WERI-Rb-1 (cell line): ENCODE data around the gene OBP2A.

ENCODE experiments used
- DNase-seq: peaks from one replicate; pipeline ENCODE4 v3.0.0-alpha.2; 2020
- H3K27ac ChIP-seq: fragments of 250-450 bp; sonication (Bioruptor Pico); 2 replicates; pipeline ENCODE4 v1.5.1; 2020; ENCODE audit warnings: mild to moderate bottlenecking, moderate library complexity
- H3K27me3 ChIP-seq: fragments of 250-450 bp; sonication (Bioruptor Pico); 2 replicates; pipeline ENCODE4 v1.5.1; 2021; ENCODE audit warnings: mild to moderate bottlenecking, low read depth, moderate library complexity; ENCODE audit not compliant: insufficient read depth, severe bottlenecking
- H3K36me3 ChIP-seq: fragments of 250-450 bp; sonication (Bioruptor Pico); 2 replicates; pipeline ENCODE4 v1.5.1; 2020; ENCODE audit warnings: mild to moderate bottlenecking, moderate library complexity
- H3K4me3 ChIP-seq: 2 replicates; pipeline ENCODE4 v1.5.1; 2011; ENCODE audit warnings: low read depth, mild to moderate bottlenecking, control low read depth, low read length
- H3K9me3 ChIP-seq: fragments of 250-450 bp; sonication (Bioruptor Pico); 2 replicates; pipeline ENCODE4 v1.5.1; 2021; ENCODE audit warnings: mild to moderate bottlenecking, moderate library complexity; ENCODE audit not compliant: severe bottlenecking
- TF ChIP-seq, protein P1 (sequence below): IDR thresholded peaks from 2 replicates; pipeline ENCODE4 v1.5.1; 2011; ENCODE audit warnings: low read depth, mild to moderate bottlenecking, control low read depth, inconsistent platforms, low read length

Gene OBP2A

DNA sequence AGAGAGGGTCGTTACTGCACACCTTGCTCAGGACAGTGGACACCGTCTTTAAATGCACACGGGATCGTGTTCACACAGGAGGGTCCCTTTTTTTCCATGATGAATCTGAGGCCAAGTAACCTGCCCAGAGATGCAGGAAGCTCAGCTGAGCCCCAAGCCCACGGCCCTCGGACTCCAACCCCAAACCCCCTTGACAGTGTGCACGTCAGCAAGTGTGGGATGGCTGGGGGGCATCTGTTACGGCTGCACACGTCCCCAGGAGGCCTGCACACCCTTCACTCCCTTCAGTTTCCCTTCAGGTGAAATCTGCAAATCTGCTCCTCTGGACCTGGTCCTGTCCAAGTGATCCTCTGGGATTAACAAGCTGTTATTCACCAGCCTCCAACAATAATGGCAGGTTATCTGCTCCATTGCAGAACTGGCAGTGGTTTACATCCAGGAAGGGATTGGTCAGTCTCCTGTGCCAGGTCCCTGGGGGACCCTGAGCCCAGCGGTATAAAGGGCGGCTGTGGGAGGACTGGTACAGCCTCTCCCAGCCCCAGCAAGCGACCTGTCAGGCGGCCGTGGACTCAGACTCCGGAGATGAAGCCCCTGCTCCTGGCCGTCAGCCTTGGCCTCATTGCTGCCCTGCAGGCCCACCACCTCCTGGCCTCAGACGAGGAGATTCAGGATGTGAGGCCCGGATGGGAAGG is 24.9 kb upstream of the OBP2A start, which contains the start of gene LCN1:
Gene LCN1 (plus strand): TSS at position 525 of the 692 bp plus-strand sequence. CDS start 58 bp downstream, at position 583.
- Histone ChIP-seq H3K4me3 (no peak within 1 kb of the TSS), H3K27me3 (no peaks in the 10 kb centered on the region), H3K9me3 (no peaks in the 10 kb centered on the region), H3K36me3 (no peaks in the 10 kb centered on the region), H3K27ac (no peak within 1 kb of the TSS)
- DNase-seq, result no peak
- TF ChIP-seq, protein P1, sequence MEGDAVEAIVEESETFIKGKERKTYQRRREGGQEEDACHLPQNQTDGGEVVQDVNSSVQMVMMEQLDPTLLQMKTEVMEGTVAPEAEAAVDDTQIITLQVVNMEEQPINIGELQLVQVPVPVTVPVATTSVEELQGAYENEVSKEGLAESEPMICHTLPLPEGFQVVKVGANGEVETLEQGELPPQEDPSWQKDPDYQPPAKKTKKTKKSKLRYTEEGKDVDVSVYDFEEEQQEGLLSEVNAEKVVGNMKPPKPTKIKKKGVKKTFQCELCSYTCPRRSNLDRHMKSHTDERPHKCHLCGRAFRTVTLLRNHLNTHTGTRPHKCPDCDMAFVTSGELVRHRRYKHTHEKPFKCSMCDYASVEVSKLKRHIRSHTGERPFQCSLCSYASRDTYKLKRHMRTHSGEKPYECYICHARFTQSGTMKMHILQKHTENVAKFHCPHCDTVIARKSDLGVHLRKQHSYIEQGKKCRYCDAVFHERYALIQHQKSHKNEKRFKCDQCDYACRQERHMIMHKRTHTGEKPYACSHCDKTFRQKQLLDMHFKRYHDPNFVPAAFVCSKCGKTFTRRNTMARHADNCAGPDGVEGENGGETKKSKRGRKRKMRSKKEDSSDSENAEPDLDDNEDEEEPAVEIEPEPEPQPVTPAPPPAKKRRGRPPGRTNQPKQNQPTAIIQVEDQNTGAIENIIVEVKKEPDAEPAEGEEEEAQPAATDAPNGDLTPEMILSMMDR, result no peak

DNA sequence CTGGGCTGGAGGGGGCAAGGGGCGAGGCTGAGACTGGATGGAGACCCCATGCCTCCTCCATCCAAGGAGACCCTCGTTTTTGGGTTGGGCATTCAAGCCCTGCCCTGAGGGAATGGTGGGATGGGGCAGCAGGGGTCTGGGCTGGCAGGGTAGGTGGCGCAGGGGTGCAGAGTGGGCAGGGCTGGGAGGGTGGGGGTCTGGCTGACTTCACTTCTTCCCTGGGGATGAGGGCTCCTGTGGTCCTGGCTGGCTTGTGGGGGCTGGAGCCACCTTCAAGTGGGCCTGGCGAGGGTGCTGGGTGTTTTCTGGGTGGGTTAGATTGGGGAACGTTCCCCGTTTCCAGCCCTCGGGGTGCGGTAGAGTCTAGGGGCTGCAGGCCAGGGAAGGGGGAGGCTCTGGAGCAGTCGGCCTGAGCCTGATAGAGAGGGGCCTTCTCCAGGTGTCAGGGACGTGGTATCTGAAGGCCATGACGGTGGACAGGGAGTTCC is 24.3 kb upstream of the OBP2A start:
- TF ChIP-seq, protein P1, result no peak
- H3K9me3 ChIP-seq, result no peaks in the 10 kb centered on the region
- no peak for DNase-seq
- H3K4me3 ChIP-seq, result no peak overlapping the region
- H3K36me3 ChIP-seq, result no peaks in the 10 kb centered on the region
- H3K27ac ChIP-seq, result no peak overlapping the region
- no peaks in the 10 kb centered on the region for H3K27me3 ChIP-seq

DNA sequence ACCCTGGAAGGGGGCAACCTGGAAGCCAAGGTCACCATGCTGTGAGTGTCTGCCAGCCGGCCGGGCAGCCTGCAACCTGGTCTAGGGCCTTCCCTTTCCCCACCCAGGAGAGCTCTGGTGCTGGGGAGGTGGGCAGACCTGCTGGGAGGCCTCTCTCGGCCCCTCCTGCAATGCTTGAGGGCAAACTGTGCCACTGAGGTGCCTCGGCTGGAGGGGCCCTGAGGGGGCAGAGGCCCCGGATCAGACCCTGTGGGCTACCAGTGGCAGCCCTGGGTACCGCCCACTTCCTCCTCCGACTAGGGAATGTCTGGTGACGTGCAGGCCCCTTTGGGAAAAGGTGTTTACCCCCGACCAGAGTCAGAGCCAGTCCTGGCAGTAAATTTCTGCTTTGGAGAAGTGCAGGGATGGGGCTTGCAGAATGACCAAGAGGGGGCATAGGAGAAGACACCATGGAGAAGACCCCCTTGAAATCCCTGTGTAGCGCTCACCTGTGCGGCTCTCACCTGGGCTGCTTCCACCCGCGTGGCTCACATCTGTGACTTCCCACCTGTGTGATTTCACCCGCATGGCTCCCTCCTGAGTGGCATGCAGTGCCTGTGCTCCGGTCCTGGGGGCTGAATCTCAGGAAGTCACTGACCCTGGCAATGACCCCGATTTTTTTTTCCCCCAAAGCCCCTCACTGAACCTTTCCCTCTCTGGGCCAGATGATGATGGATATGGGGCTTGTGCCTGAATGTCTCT is 23.6 kb upstream of the OBP2A start:
- H3K27ac ChIP-seq, result no peak overlapping the region
- no peak for DNase-seq

GRCh38 chr9:135522931-135523330 is 23.0 kb upstream of the OBP2A start:
- H3K27me3 ChIP-seq, result no peaks in the 10 kb centered on the region
- DNase-seq, result no peak
- no peaks in the 10 kb centered on the region for H3K36me3 ChIP-seq
- no peak overlapping the region for H3K4me3 ChIP-seq
- H3K27ac ChIP-seq, result no peak overlapping the region
- H3K9me3 ChIP-seq, result no peaks in the 10 kb centered on the region
- TF ChIP-seq, protein P1, result no peak

More for the DNA sequence above, 23.6 kb upstream of the OBP2A start:
- Histone ChIP-seq H3K4me3 (no peak overlapping the region), H3K9me3 (no peaks in the 10 kb centered on the region), H3K36me3 (no peaks in the 10 kb centered on the region), H3K27me3 (no peaks in the 10 kb centered on the region)
- TF ChIP-seq, protein P1, result no peak

- DNase-seq, result no peak
- Histone ChIP-seq H3K27ac (no peak overlapping the region), H3K36me3 (no peaks in the 10 kb centered on the region), H3K9me3 (no peaks in the 10 kb centered on the region), H3K27me3 (no peaks in the 10 kb centered on the region), H3K4me3 (no peak overlapping the region)
- TF ChIP-seq, protein P1, result no peak
These were observed 22.3 kb upstream of the OBP2A start for GRCh38 chr9:135523521-135524129.
